IPS-18a (cell line): ENCODE data around the gene ABCC11.

Source experiments
- H3K27ac ChIP-seq: one replicate; pipeline ENCODE4 v1.5.1; 2013; ENCODE audit warnings: low read length
- H3K27me3 ChIP-seq: one replicate; pipeline ENCODE4 v1.6.1; 2013; ENCODE audit warnings: mild to moderate bottlenecking, low read length; ENCODE audit not compliant: control insufficient read depth, insufficient read depth
- H3K36me3 ChIP-seq: one replicate; pipeline ENCODE4 v1.6.1; 2013; ENCODE audit warnings: low read depth, low read length; ENCODE audit not compliant: control insufficient read depth
- H3K4me1 ChIP-seq: one replicate; pipeline ENCODE4 v1.6.1; 2013; ENCODE audit warnings: low read depth, low read length; ENCODE audit not compliant: control insufficient read depth
- H3K4me3 ChIP-seq: one replicate; pipeline ENCODE4 v1.5.1; 2013; ENCODE audit warnings: low read length
- H3K9ac ChIP-seq: one replicate; pipeline ENCODE4 v1.6.1; 2013; ENCODE audit warnings: mild to moderate bottlenecking, low read length, moderate library complexity
- H3K9me3 ChIP-seq: one replicate; pipeline ENCODE4 v1.6.1; 2013; ENCODE audit warnings: low read depth, low read length; ENCODE audit not compliant: control insufficient read depth

ABCC11 gene

DNA sequence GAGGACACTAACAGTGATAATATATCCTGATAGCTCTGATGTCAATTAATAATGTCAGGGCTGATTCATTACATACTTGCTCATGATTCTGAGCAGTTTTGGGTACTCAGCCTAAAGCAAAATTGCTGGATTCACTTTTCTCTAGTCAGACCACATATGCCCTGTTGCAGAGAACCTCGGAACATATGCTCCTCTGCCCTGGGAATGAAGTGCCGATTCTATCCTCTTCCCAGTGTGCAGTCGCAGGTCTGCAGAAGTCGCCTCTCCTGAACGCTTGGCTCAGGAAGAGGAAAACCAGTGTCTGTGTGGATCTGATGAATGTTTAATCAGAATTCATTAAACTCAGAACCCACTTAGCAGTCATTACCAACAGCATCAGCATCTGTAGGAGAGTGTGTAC, 126.1 kb downstream of the ABCC11 start:
- Histone ChIP-seq H3K4me3 (no peak overlapping the region), H3K36me3 (no peaks in the 10 kb centered on the region), H3K27ac (no peak overlapping the region), H3K4me1 (no peaks in the 10 kb centered on the region), H3K9me3 (no peaks in the 10 kb centered on the region), H3K9ac (no peak overlapping the region), H3K27me3 (no peaks in the 10 kb centered on the region)

DNA sequence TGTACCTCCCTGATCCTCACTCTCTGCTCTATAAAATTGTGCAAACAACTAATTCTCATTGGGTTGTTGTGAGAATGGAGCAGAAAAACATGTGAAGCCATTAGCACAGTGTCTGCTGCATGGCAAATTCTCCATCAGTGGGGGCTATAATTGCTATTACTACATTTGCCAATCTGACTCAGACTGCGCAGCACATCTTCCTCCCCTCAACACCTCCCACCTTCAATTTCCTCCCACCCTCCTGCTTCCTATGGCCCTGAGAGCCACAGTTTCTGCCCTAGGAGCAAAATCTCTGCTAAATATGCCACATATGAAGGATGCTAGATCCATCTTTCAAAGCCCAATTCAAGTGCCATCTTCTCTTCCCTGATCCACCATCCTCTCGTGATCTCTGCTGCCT, 128.5 kb downstream of the ABCC11 start:
- H3K4me1 ChIP-seq = no peaks in the 10 kb centered on the region
- H3K9ac ChIP-seq = no peak overlapping the region
- no peaks in the 10 kb centered on the region for H3K27me3 ChIP-seq
- H3K36me3 ChIP-seq = no peaks in the 10 kb centered on the region
- no peaks in the 10 kb centered on the region for H3K9me3 ChIP-seq
- no peak overlapping the region for H3K4me3 ChIP-seq
- no peak overlapping the region for H3K27ac ChIP-seq

DNA sequence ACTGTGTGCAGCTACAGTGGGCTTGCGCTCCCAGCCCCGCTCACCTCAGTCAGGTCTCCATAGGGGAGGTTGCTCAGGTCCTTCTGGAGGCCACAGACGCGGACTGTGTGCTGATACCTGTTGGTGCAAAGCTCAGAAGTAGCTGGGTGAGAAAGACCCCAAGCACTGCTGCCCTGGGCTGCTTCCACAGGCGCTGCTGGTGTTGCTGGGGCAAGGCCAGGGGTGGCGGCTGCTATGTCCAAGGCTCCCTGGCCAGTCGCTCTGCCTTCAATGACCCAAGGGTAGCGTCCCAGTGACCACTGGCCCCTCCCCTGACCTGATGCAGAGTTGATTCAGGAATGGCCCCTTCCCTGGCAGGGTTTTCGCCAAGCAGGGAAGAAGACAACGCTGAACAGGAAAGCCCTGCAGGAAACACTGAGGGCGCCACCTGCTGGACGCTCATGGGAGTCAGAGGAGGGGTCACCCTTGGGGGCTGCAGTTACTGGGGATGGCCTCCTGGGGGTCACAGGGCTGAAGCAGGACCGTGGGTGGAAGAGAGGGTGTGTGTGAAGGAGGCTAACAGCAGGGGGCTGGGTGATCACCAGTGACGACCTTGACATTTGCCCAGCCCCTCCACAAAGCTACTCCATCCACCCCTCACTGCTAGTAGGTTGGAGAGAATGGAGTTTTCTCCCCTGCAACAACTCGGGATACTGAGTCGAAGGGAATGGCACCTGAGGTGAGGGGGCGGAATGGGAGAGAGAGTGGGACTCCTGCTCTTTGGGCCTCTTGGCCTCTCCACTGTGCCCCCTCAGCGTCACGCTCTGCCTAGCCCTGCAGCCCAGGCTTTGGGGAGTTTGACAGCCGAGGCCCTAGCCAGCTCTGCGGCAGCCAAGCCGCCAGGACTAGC, 129.9 kb downstream of the ABCC11 start:
- no peak overlapping the region for H3K27ac ChIP-seq
- H3K27me3 ChIP-seq = no peaks in the 10 kb centered on the region
- no peak overlapping the region for H3K9ac ChIP-seq
- no peaks in the 10 kb centered on the region for H3K9me3 ChIP-seq
- no peaks in the 10 kb centered on the region for H3K4me1 ChIP-seq
- no peak overlapping the region for H3K4me3 ChIP-seq
- H3K36me3 ChIP-seq = no peaks in the 10 kb centered on the region
